ENCODE measurements around the gene BRD9. TPM values are rescaled to one million over a fixed set of nuclear protein-coding genes. Genes with fewer than 3 reads are reported as not detected.

BRD9 gene
- total and polyA plus RNA-seq, 12 donors, result 11.3 to 39.5 (median 26.6) TPM

DNA sequence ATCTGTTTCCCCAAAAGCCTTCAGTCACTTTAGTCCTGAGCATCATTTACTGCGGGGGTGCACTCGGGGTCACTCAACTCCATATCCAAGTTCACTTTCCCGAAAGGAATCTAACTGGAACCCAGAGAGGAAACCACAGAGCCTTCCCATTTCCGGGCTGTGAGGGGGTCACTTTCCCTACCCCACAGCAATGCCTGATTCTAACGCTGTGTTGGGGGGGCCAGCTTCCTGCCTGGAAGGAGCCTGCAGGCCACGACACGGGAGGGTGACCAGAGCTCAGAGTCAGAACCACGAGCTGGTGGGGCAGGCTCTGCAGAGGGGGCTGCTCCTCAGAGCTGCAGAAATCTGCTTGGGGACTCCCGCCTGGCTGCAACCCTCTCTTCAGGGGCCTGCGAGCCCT, 20.3 kb downstream of the BRD9 start:
- TF ChIP-seq POLR2A (IDR thresholded peaks at IDR 0.05), result no peak
- no peak for DNase-seq
- Histone ChIP-seq H3K27me3 (no peaks in the 10 kb centered on the region), H3K4me3 (no peak overlapping the region), H3K36me3 (replicated peaks in 1 of 2) (peaks cover 0 to 85% of the 10 kb centered on the region in 2 donors), H3K9me3 (replicated peaks in 1 of 3) (no peaks in the 10 kb centered on the region), H3K4me1 (replicated peaks in 1 of 2) (no peaks in the 10 kb centered on the region), H3K27ac (no peak overlapping the region)
- 80 to 89% (median 84%) methylated on average over 8 to 10 of the region's 10 CpGs for WGBS, 4 donors
- intact Hi-C loops (cut with DNase I), result no loop called here

DNA sequence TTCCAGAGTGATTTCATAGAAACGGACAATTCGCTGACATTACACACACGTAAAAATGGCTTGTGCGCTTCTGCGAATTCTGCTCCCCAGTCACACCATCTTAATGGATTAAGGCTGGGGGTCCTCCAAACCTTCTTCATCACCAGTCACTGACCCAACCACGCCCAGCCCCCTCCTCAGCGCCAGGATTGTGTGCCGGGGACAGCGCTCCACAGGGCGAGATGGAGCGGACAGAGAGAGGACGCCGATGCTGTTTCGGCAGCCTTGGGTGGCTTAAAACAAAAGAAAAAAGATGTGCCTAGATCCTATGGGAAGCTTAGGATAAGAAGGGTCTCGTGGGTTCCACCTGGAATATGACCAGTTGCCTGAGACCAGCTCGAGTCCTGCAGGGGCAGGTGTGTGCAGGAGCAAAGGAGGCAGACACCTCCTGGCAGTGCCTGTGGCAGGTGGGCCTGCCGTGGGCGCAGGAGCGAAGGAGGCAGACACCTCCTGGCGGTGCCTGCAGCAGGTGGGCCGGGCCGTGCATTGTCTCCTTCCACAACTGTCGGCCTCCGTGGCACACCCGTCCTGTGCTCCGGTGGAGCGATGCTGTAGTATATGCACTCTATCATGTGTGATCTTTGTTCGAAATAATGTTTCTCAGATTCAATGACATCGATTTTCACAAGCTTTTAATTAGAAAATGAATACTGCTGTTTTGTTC, 20.9 kb downstream of the BRD9 start:
- H3K27ac ChIP-seq, result no peak overlapping the region
- H3K36me3 ChIP-seq (replicated peaks in 1 of 2), result peaks cover 0 to 83% of the 10 kb centered on the region in 2 donors
- intact Hi-C loops (cut with DNase I), result no loop called here

DNA sequence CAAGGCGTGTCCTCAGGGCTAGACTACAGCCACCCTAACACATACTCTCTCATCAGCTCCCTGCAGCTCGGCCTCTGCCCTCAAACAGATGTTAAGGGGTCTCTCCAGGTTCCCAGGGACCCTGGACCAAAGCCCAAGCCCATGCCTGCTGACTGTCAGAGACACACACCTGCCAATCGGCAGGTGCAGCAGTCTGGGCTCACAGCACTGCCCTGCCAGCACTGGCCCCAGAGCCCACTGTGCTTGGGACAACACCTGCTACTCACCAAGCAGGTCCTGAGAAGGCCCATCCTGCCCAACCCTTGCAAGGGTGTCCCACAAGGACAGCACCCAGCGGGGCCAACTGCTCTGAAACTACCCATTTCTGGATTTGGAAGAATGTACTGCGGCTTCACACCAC, 21.6 kb downstream of the BRD9 start:
- H3K9me3 ChIP-seq (replicated peaks in 1 of 3), result no peaks in the 10 kb centered on the region
- TF ChIP-seq, protein P1, sequence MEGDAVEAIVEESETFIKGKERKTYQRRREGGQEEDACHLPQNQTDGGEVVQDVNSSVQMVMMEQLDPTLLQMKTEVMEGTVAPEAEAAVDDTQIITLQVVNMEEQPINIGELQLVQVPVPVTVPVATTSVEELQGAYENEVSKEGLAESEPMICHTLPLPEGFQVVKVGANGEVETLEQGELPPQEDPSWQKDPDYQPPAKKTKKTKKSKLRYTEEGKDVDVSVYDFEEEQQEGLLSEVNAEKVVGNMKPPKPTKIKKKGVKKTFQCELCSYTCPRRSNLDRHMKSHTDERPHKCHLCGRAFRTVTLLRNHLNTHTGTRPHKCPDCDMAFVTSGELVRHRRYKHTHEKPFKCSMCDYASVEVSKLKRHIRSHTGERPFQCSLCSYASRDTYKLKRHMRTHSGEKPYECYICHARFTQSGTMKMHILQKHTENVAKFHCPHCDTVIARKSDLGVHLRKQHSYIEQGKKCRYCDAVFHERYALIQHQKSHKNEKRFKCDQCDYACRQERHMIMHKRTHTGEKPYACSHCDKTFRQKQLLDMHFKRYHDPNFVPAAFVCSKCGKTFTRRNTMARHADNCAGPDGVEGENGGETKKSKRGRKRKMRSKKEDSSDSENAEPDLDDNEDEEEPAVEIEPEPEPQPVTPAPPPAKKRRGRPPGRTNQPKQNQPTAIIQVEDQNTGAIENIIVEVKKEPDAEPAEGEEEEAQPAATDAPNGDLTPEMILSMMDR (IDR thresholded peaks at IDR 0.05), result no peak
- no peak for TF ChIP-seq POLR2A (IDR thresholded peaks at IDR 0.05)
- no peaks in the 10 kb centered on the region for H3K27me3 ChIP-seq
- no peak overlapping the region for H3K27ac ChIP-seq
- WGBS, 4 donors, result 93 to 98% (median 96%) methylated on average over 5 of the region's 5 CpGs
- H3K4me1 ChIP-seq (replicated peaks in 1 of 2), result no peaks in the 10 kb centered on the region
- H3K36me3 ChIP-seq (replicated peaks in 1 of 2), result peaks cover 0 to 75% of the 10 kb centered on the region in 2 donors
- H3K4me3 ChIP-seq, result no peak overlapping the region
- DNase-seq, result no peak
- intact Hi-C loops (cut with DNase I), result no loop called here

More for the DNA sequence above, 20.9 kb downstream of the BRD9 start:
- WGBS, 4 donors, result 92 to 96% (median 93%) methylated on average over 28 to 29 of the region's 29 CpGs
- no peaks in the 10 kb centered on the region for H3K4me1 ChIP-seq (replicated peaks in 1 of 2)
- H3K9me3 ChIP-seq (replicated peaks in 1 of 3), result no peaks in the 10 kb centered on the region
- TF ChIP-seq POLR2A (IDR thresholded peaks at IDR 0.05), result no peak
- TF ChIP-seq, protein P1 (IDR thresholded peaks at IDR 0.05), result no peak
- H3K27me3 ChIP-seq, result no peaks in the 10 kb centered on the region
- DNase-seq, result no peak
- H3K4me3 ChIP-seq, result no peak overlapping the region

DNA sequence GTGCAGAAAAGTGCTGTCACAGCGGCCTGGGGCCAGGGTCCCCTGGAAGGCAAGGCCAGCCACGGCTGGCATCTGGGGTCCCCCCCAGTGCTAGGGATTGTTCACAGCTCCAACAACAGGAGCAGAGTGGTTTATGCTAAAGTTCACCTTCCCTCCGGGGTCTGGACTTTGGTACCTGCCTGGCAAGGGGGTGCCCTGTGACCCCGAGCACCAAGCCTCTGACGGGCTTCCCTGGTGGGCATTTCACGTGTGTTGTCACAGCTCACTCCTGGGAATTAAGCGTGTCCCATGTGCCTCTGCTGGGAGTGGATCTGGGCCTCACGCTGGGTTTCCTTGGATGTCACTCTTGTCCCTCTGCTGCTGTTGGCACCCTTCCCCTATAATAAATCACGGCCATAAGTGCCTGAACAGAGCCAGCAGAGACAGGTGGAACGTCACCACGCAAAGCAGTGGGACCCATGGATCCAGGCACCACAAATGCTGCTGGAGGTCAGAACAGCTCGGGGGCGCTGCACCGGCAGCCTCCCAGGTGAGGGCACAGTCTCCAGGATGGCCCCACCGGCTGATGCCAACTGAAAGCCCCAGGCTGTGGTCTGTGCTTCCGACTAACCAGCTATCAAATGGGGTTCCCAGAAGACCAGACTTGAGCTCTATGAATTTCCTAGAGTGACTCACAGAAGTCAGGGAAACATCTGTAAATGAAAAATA, 24.0 kb downstream of the BRD9 start:
- intact Hi-C loops (cut with DNase I), result no loop called here
- 94 to 95% (median 95%) methylated on average over 9 to 16 of the region's 16 CpGs for WGBS, 4 donors
- Histone ChIP-seq H3K9me3 (replicated peaks in 1 of 3) (no peaks in the 10 kb centered on the region), H3K27ac (no peak overlapping the region), H3K27me3 (no peaks in the 10 kb centered on the region), H3K4me3 (no peak overlapping the region), H3K4me1 (replicated peaks in 1 of 2) (no peaks in the 10 kb centered on the region), H3K36me3 (replicated peaks in 1 of 2) (peaks cover 0 to 80% of the 10 kb centered on the region in 2 donors)
- no peak for DNase-seq
- TF ChIP-seq, protein P1 (IDR thresholded peaks at IDR 0.05), result no peak
- TF ChIP-seq POLR2A (IDR thresholded peaks at IDR 0.05), result no peak

Data from adrenal gland (tissue), 12 donors.